ENCODE results near the gene CST4.
A peak's percentile ranks its signal among the peaks of the same experiment; 100 is the strongest.
"Not testable (repeated sequence)": the region's sequence is repeated elsewhere in the genome, so short reads cannot be mapped to it uniquely, and the experiment has no call there.

The CST4 gene

DNA sequence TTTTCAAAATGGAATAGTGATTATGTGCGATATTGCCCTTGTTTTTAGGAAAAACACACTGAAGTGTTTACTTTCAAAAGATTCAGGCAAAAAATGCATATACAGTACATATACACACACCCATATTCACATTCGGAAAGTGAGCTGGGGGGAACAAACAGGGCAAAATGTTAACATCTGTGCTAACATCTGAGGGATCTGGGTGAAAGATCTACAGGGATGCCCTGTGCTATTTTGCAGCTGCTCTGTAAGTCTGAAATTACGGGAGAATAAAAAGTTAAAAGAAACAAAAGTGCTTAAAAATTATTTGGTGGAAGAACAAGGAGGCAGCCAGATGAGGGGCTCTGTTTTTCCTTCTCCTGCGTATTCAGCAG, 51.9 kb downstream of the CST4 start:
- Histone ChIP-seq H3K4me2 (peak overlapping the region; percentile 72 to 99 (median 98)), H4K20me1 (peaks cover 0 to 45% (median 9%) of the 10 kb centered on the region in 11 experiments; a peak in 11 of 22 replicates), H3K9ac (peak overlapping the region; percentile 78 to 93 (median 85)), H3K27me3 (no peaks in the 10 kb centered on the region; a peak in 1 of 22 replicates), H3K9me3 (replicated peaks in 1 of 11) (0 out of 22 replicates have a peak, but pooled peaks cover 0 to 4% (median 0%) of the 10 kb centered on the region in 11 experiments), H3K4me1 (peaks cover 65 to 81% (median 78%) of the 10 kb centered on the region in 10 experiments), H3K4me3 (peak overlapping the region; percentile 67 to 97 (median 82)), H3K27ac (peak overlapping the region in 8 of 11 experiments; percentile 73 to 95 (median 88); a peak in 12 of 22 replicates), H3K36me3 (peaks cover 0 to 37% (median 0%) of the 10 kb centered on the region in 11 experiments; a peak in 9 of 22 replicates)
- TF ChIP-seq Cebpa-rat (IDR thresholded peaks at IDR 0.05): no peak

DNA sequence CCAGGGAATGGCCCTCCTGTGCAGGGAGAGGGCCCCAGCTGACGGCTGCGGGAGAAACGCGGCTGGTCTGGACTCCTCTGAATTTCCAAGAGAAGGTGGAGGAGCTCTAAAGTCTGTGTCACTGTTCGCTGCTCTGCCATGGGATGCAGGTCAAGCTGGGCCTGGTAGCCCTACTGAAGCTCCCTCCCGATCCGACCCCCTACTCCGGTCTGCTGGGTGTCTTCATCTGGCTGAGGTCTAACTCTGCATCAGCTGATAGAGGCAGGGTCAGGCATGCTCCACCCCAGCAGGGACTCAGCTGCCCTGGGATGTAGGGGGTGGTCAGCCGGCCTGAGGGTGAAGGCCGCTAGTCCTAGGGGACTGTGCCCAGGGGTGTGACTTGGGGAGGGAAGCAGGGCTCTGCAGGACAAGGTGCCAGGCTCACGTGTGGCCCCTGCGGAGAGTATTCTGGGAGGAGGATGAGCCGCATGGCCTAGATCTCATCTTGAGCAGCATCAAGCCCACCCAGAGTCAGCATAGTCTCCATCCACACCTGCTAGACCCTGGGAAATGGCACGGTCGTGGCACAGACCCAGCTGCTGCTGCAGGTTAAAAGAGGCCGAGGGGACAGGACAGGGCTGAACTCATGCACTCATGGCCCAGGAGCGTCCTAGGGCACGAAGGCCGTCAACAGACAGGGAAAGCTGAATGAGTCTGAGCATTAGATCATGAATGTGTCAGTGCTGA, 52.5 kb downstream of the CST4 start:
- Histone ChIP-seq H3K9me3 (replicated peaks in 1 of 11) (0 out of 22 replicates have a peak, but pooled peaks cover 0 to 4% (median 0%) of the 10 kb centered on the region in 11 experiments), H4K20me1 (peaks cover 0 to 45% (median 9%) of the 10 kb centered on the region in 11 experiments; a peak in 11 of 22 replicates), H3K27me3 (no peaks in the 10 kb centered on the region; a peak in 1 of 22 replicates), H3K36me3 (peaks cover 0 to 37% (median 0%) of the 10 kb centered on the region in 11 experiments; a peak in 9 of 22 replicates), H3K4me2 (peak overlapping the region; percentile 72 to 99 (median 98)), H3K4me1 (peaks cover 60 to 81% (median 77%) of the 10 kb centered on the region in 10 experiments), H3K27ac (no peak overlapping the region; a peak in 1 of 22 replicates), H3K9ac (peak overlapping the region in 6 of 11 experiments; percentile 85 to 93 (median 90); a peak in 11 of 22 replicates), H3K4me3 (peak overlapping the region in 8 of 10 experiments; percentile 19 to 97 (median 84); a peak in 15 of 20 replicates)
- TF ChIP-seq Cebpa-rat (IDR thresholded peaks at IDR 0.05): no peak

DNA sequence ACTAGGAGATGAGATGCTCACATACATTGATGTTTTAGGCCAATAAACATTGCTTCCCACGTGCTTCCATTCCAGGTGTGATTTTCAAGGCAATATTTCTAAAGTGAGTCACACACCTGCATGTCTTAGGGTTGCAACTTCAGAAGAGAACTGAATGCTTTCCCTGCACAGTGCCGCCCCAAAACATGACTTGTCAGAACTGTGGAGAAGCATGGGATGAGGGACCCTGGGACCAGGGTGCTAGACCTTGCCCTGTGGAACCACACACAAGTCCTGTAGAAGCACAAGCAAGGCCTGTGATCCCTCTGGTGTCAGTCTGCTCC, 53.1 kb downstream of the CST4 start:
- H3K27me3 ChIP-seq; H3K9me3 ChIP-seq (replicated peaks in 1 of 11); H3K27ac ChIP-seq: not testable (repeated sequence)
- H3K4me2 ChIP-seq: peak overlapping the region; percentile 72 to 99 (median 98); a peak in 19 of 22 replicates
- H4K20me1 ChIP-seq: peaks cover 0 to 45% (median 9%) of the 10 kb centered on the region in 11 experiments; a peak in 11 of 22 replicates
- H3K4me3 ChIP-seq: peak overlapping the region in 4 of 10 experiments; percentile 67 to 97 (median 94); a peak in 4 of 20 replicates
- H3K4me1 ChIP-seq: peaks cover 54 to 78% (median 71%) of the 10 kb centered on the region in 10 experiments
- H3K9ac ChIP-seq: peak overlapping the region in 3 of 11 experiments; percentile 90 to 93 (median 91); a peak in 3 of 22 replicates
- peaks cover 0 to 37% (median 0%) of the 10 kb centered on the region in 11 experiments; a peak in 9 of 22 replicates for H3K36me3 ChIP-seq
